Natural killer cell (primary cell): ENCODE results near the gene FUCA1. TPM values are rescaled to one million over a fixed set of nuclear protein-coding genes. Genes with fewer than 3 reads are reported as not detected.
"Not testable (repeated sequence)": the region's sequence is repeated elsewhere in the genome, so short reads cannot be mapped to it uniquely, and the experiment has no call there.

Experiments
- ATAC-seq, 3 donors: fragments of 150-1000 bp in 2 of 3; fragments of 200-7000 bp in 1 of 3; cut with Tn5 transposase; 1 replicate in 1 of 3; 2 replicates in 2 of 3; pipeline ENCODE4 v1.10.0; 2021; ENCODE audit warnings: mild to moderate bottlenecking in 2 of 3, moderate library complexity in 2 of 3
- DNase-seq, 2 donors: peaks; one replicate each; pipeline versions ENCODE4 v3.0.0 to v3.0.0-alpha.2; 2013 to 2021; ENCODE audit warnings: mixed read lengths in 1 of 2
- H3K27ac ChIP-seq: one replicate; pipeline ENCODE4 v1.5.1; 2013; ENCODE audit warnings: mild to moderate bottlenecking, low read length
- H3K27me3 ChIP-seq: one replicate; pipeline ENCODE4 v1.6.1; 2013; ENCODE audit warnings: low read length; ENCODE audit not compliant: control insufficient read depth, insufficient read depth
- H3K36me3 ChIP-seq: one replicate; pipeline ENCODE4 v1.6.1; 2013; ENCODE audit warnings: low read length; ENCODE audit not compliant: control insufficient read depth, insufficient read depth
- H3K4me1 ChIP-seq: one replicate; pipeline ENCODE4 v1.6.1; 2013; ENCODE audit warnings: low read length; ENCODE audit not compliant: control insufficient read depth, insufficient read depth
- H3K4me3 ChIP-seq: one replicate; pipeline ENCODE4 v1.5.1; 2013; ENCODE audit warnings: low read length
- H3K9me3 ChIP-seq: one replicate; pipeline ENCODE4 v1.6.1; 2013; ENCODE audit warnings: low read length; ENCODE audit not compliant: control insufficient read depth, insufficient read depth
- H3K27ac Mint-ChIP-seq, 2 donors: one replicate each; pipeline ENCODE4 v1.8.0; 2022; ENCODE audit warnings: mild to moderate bottlenecking in 2 of 2, mixed read lengths in 2 of 2, moderate library complexity in 1 of 2
- H3K27me3 Mint-ChIP-seq, 2 donors: one replicate each; pipeline ENCODE4 v1.8.0; 2022; ENCODE audit warnings: low read depth in 2 of 2, mixed read lengths in 2 of 2
- H3K36me3 Mint-ChIP-seq: one replicate; pipeline ENCODE4 v1.8.0; 2022; ENCODE audit warnings: mixed read lengths
- H3K4me1 Mint-ChIP-seq, 2 donors: one replicate each; pipeline ENCODE4 v1.8.0; 2022; ENCODE audit warnings: mixed read lengths in 2 of 2
- H3K4me3 Mint-ChIP-seq: one replicate; pipeline ENCODE4 v1.8.0; 2022; ENCODE audit warnings: mild to moderate bottlenecking, moderate library complexity, mixed read lengths
- H3K9me3 Mint-ChIP-seq, 2 donors: one replicate each; pipeline ENCODE4 v1.8.0; 2022; ENCODE audit warnings: mixed read lengths in 2 of 2
- WGBS: methylation state at CpG from one replicate; pipeline ENCODE4 v1.1.7; 2013; ENCODE audit warnings: missing lambda C conversion rate; ENCODE audit not compliant: insufficient coverage; 5-methylcytosine and 5-hydroxymethylcytosine counted together
- intact Hi-C: fragments of 100-400 bp; cut with micrococcal nuclease; formaldehyde crosslinking; loops from one replicate; pipeline ENCODE4 v1.14.2; 2022
- total RNA-seq, 4 donors: library from RNA; stranded (reverse); fragments of 120-200 nt in 1 of 4; gene quantifications; one replicate each; pipeline versions ENCODE4 v1.2.3 to v1.2.4, GENCODE V29; 2013 to 2022
- TF ChIP-seq, protein P1 (sequence below): fragments of 200-600 bp; IDR thresholded peaks from one replicate; pipeline ENCODE4 v1.8.0; 2022; ENCODE audit warnings: antibody characterized with exemption

The FUCA1 gene
- total RNA-seq, 3 donors from 2014 or later (not counting 1 experiment from before 2014, with no cell fraction given): 6.8 to 12.5 (median 11.9) TPM

DNA sequence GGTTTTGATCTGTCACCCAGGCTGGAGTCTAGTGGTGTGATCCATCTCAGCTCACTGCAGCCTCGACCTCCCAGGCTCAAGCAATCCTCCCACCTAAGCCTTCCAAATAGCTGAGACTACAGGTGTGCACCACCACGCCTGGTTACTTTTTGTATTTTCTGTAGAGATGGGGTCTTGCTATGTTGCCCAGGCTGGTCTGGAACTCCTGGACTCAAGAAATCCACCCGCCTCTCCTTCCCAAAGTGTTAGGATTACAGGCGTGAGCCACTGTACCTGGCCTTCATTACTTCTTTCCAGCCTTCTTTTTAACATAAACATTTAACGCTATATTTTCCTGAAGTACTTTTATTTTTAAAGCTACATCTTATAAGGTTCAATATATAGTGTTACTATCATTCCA is 24.4 kb downstream of the FUCA1 start:
- peaks cover 0 to under 1% of the 10 kb centered on the region in 2 donors for H3K4me1 Mint-ChIP-seq
- ATAC-seq: no peak
- 93% methylated on average over 4 of the region's 5 CpGs for WGBS
- H3K27ac Mint-ChIP-seq: no peak overlapping the region
- H3K9me3 ChIP-seq: no peaks in the 10 kb centered on the region
- H3K36me3 Mint-ChIP-seq: peaks cover 20% of the 10 kb centered on the region
- intact Hi-C loops: no loop called here
- H3K27me3 Mint-ChIP-seq: no peaks in the 10 kb centered on the region
- no peak for DNase-seq
- H3K36me3 ChIP-seq: peaks cover 24% of the 10 kb centered on the region
- H3K9me3 Mint-ChIP-seq: no peaks in the 10 kb centered on the region
- no peak overlapping the region for H3K4me3 ChIP-seq
- H3K27ac ChIP-seq: no peak overlapping the region
- H3K4me1 ChIP-seq: no peaks in the 10 kb centered on the region
- H3K4me3 Mint-ChIP-seq: no peak overlapping the region
- no peaks in the 10 kb centered on the region for H3K27me3 ChIP-seq
- TF ChIP-seq, protein P1, sequence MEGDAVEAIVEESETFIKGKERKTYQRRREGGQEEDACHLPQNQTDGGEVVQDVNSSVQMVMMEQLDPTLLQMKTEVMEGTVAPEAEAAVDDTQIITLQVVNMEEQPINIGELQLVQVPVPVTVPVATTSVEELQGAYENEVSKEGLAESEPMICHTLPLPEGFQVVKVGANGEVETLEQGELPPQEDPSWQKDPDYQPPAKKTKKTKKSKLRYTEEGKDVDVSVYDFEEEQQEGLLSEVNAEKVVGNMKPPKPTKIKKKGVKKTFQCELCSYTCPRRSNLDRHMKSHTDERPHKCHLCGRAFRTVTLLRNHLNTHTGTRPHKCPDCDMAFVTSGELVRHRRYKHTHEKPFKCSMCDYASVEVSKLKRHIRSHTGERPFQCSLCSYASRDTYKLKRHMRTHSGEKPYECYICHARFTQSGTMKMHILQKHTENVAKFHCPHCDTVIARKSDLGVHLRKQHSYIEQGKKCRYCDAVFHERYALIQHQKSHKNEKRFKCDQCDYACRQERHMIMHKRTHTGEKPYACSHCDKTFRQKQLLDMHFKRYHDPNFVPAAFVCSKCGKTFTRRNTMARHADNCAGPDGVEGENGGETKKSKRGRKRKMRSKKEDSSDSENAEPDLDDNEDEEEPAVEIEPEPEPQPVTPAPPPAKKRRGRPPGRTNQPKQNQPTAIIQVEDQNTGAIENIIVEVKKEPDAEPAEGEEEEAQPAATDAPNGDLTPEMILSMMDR: no peak

DNA sequence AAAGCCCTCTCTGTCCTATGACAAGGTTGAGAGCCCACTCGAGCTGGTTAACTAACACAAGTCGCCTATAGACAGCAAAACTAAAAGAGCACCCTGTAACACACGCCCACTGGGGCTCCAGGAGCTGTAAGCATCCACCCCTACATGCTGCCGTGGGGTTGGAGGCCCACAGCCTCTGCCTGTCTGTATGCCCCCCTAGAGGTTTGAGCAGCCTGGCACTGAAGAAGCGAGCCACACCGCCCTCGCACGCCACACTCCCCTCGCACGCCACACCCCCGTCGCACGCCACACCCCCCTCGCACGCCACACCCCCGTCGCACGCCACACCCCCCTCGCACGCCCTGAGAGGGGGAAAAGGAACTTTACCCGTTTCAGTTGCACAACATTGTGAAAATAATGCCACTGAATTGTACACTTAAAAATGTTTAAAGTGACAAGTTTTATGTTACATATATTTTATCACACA is 29.7 kb downstream of the FUCA1 start:
- DNase-seq (peak; percentile 58 to 89), ATAC-seq (peak; percentile 98 to 99 (median 99))
- H3K27ac Mint-ChIP-seq: no peak overlapping the region
- H3K27ac ChIP-seq: no peak overlapping the region
- peak overlapping the region; percentile 2 for H3K4me3 ChIP-seq
- intact Hi-C loops: no loop called here
- WGBS: 1% methylated on average over 9 of the region's 21 CpGs
- H3K9me3 ChIP-seq: no peaks in the 10 kb centered on the region
- H3K27me3 ChIP-seq: no peaks in the 10 kb centered on the region
- H3K4me3 Mint-ChIP-seq: peak overlapping the region; percentile 74
- H3K36me3 Mint-ChIP-seq: no peaks in the 10 kb centered on the region
- no peaks in the 10 kb centered on the region for H3K36me3 ChIP-seq
- peaks cover 0 to 6% of the 10 kb centered on the region in 2 donors for H3K27me3 Mint-ChIP-seq
- H3K9me3 Mint-ChIP-seq: no peaks in the 10 kb centered on the region
- H3K4me1 ChIP-seq: peaks cover 9% of the 10 kb centered on the region
- H3K4me1 Mint-ChIP-seq: peaks cover 7 to 12% of the 10 kb centered on the region in 2 donors
- TF ChIP-seq, protein P1: no peak

DNA sequence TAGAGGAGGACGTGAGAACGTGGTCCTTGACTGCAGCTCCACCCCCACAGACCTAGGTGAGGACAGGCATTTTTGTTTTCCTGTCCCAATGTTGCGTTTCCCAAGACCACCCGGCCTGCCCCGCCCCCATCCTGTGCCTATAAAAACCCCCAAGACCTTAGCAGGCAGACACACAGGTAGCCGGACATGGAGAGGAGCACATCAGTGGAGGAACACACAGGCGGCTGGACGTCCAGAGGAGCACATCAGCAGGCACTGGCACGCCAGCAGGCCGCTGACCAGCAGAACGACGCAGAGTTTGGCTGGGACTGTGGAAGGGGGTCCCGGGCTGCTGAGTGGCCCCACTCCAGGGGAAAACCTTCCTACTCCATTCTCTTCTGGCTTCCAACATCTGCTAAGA is 30.2 kb downstream of the FUCA1 start:
- no peak overlapping the region for H3K27ac ChIP-seq
- WGBS: 44% methylated on average over 13 of the region's 13 CpGs
- H3K36me3 ChIP-seq: no peaks in the 10 kb centered on the region
- Mint-ChIP-seq H3K4me3 (peak overlapping the region; percentile 74), H3K27ac (no peak overlapping the region), H3K27me3 (peaks cover 0 to 6% of the 10 kb centered on the region in 2 donors), H3K4me1 (peaks cover 7 to 12% of the 10 kb centered on the region in 2 donors), H3K36me3 (no peaks in the 10 kb centered on the region), H3K9me3 (no peaks in the 10 kb centered on the region)
- no peaks in the 10 kb centered on the region for H3K9me3 ChIP-seq
- H3K27me3 ChIP-seq: no peaks in the 10 kb centered on the region
- peaks cover 9% of the 10 kb centered on the region for H3K4me1 ChIP-seq
- no peak overlapping the region for H3K4me3 ChIP-seq
- ATAC-seq (peak in 1 of 3 donors; percentile 3), DNase-seq (peak in 1 of 2 donors; percentile 13)
- TF ChIP-seq, protein P1: no peak
- intact Hi-C loops: no loop called here

DNA sequence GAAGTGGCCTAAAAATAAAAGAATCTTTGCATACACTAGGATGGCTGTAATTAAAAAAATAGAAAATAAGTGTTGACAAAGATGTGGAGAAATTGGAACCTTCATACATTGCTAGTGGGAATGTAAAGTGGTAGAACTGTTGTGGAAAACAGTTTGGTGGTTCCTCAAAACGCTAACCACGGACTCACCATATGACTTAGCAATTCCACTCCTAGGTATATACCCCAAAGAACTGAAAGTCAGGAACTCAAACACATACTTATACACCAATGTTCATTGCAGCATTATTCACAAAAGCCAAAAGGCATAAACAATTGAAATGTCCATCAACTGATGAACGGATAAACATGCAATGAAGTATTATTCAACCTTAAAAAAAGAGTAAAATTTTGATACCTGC is 32.1 kb downstream of the FUCA1 start:
- H3K36me3 Mint-ChIP-seq: no peaks in the 10 kb centered on the region
- peaks cover 0 to 8% of the 10 kb centered on the region in 2 donors for H3K27me3 Mint-ChIP-seq
- no peak overlapping the region for H3K27ac Mint-ChIP-seq
- Histone ChIP-seq H3K4me1 (peaks cover 9% of the 10 kb centered on the region), H3K27me3 (no peaks in the 10 kb centered on the region), H3K4me3 (no peak overlapping the region), H3K9me3 (no peaks in the 10 kb centered on the region), H3K36me3 (no peaks in the 10 kb centered on the region), H3K27ac (no peak overlapping the region)
- TF ChIP-seq, protein P1: no peak
- 10% methylated on average over 2 of the region's 3 CpGs for WGBS
- H3K9me3 Mint-ChIP-seq: no peaks in the 10 kb centered on the region
- no peak overlapping the region for H3K4me3 Mint-ChIP-seq
- peaks cover 7 to 12% of the 10 kb centered on the region in 2 donors for H3K4me1 Mint-ChIP-seq
- intact Hi-C loops: no loop called here
- no peak for ATAC-seq
- DNase-seq: no peak

DNA sequence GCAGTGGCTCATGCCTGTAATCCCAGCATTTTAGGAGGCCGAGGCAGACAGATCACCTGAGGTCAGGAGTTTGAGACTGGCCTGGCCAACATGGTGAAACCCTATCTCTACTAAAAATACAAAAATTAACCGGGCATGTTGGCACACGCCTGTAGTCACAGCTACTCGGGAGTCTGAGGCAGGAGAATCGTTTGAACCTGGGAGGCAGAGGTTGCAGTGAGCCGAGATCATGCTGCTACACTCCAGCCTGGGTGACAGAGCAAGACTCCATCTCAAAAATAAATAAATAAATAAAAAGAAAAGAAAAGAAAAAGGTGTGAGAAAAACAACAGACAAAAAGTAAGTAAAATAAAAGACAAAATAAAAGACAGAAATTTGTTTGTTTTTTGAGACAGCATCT is 33.9 kb downstream of the FUCA1 start:
- not testable (repeated sequence) for H3K4me3 ChIP-seq

More for the DNA sequence above, 33.9 kb downstream of the FUCA1 start:
- H3K27me3 Mint-ChIP-seq, intact Hi-C loops, H3K9me3 ChIP-seq, ATAC-seq, H3K4me3 Mint-ChIP-seq, H3K36me3 ChIP-seq, DNase-seq, H3K27ac ChIP-seq, H3K36me3 Mint-ChIP-seq, H3K27me3 ChIP-seq, H3K27ac Mint-ChIP-seq, H3K4me1 ChIP-seq, H3K9me3 Mint-ChIP-seq: not testable (repeated sequence)
- H3K4me1 Mint-ChIP-seq: peaks cover 7 to 12% of the 10 kb centered on the region in 2 donors
- WGBS: 81% methylated on average over 5 of the region's 6 CpGs
